ENCODE data around the gene OPA1. TPM values are rescaled to one million over a fixed set of nuclear protein-coding genes. Genes with fewer than 3 reads are reported as not detected.

OPA1 gene
- total RNA-seq, 2 experiments from 2014 or later: 56.1 to 57.6 TPM

- Histone ChIP-seq H3K36me3 (ENCODE audit: insufficient read depth, low read length) (no peaks in the 10 kb centered on the region), H3K27ac (ENCODE audit: low read depth in 1 of 2, low read length in 2 of 2) (no peak overlapping the region), H3K27me3 (ENCODE audit: control insufficient read depth in 1 of 2, insufficient read depth in 2 of 2, low read length in 2 of 2) (no peaks in the 10 kb centered on the region), H3K4me3 (ENCODE audit: low read length) (no peak overlapping the region), H3K9me3 (ENCODE audit: control insufficient read depth in 1 of 2, insufficient read depth in 1 of 2, low read length in 2 of 2) (peaks cover 13 to 21% of the 10 kb centered on the region in 2 experiments), H3K4me1 (ENCODE audit: insufficient read depth, low read length) (peaks cover 8% of the 10 kb centered on the region)
- ChIA-PET CTCF (no interaction called here), POLR2A (no interaction called here)
- TF ChIP-seq CTCF (IDR thresholded peaks at IDR 0.05): no peak
- H3K4me3 Mint-ChIP-seq: no peak overlapping the region
- no peak for ATAC-seq (ENCODE audit: poor library complexity)
- intact Hi-C loops (cut with DNase I, micrococcal nuclease): no loop called here
- peaks cover 7% of the 10 kb centered on the region for H3K36me3 Mint-ChIP-seq (ENCODE audit: low read depth)
- no peak overlapping the region for H3K27ac Mint-ChIP-seq
- no peaks in the 10 kb centered on the region for H3K27me3 Mint-ChIP-seq
- DNase-seq: no peak
- H3K9me3 Mint-ChIP-seq: peaks cover 8% of the 10 kb centered on the region
- H3K4me1 Mint-ChIP-seq (ENCODE audit: low read depth): peaks cover 14% of the 10 kb centered on the region
Measured at GRCh38 chr3:193711964-193712598, 119.1 kb downstream of the OPA1 start.

- Mint-ChIP-seq H3K36me3 (ENCODE audit: low read depth) (peaks cover 7% of the 10 kb centered on the region), H3K27ac (no peak overlapping the region), H3K9me3 (peaks cover 8% of the 10 kb centered on the region), H3K4me3 (no peak overlapping the region), H3K4me1 (ENCODE audit: low read depth) (peaks cover 14% of the 10 kb centered on the region), H3K27me3 (no peaks in the 10 kb centered on the region)
- no peak for TF ChIP-seq CTCF (IDR thresholded peaks at IDR 0.05)
- Histone ChIP-seq H3K9me3 (ENCODE audit: control insufficient read depth in 1 of 2, insufficient read depth in 1 of 2, low read length in 2 of 2) (peaks cover 13 to 22% of the 10 kb centered on the region in 2 experiments), H3K4me1 (ENCODE audit: insufficient read depth, low read length) (peaks cover 8% of the 10 kb centered on the region), H3K36me3 (ENCODE audit: insufficient read depth, low read length) (no peaks in the 10 kb centered on the region), H3K4me3 (ENCODE audit: low read length) (no peak overlapping the region), H3K27ac (ENCODE audit: low read depth in 1 of 2, low read length in 2 of 2) (no peak overlapping the region), H3K27me3 (ENCODE audit: control insufficient read depth in 1 of 2, insufficient read depth in 2 of 2, low read length in 2 of 2) (no peaks in the 10 kb centered on the region)
- ATAC-seq (ENCODE audit: poor library complexity) (no peak), DNase-seq (no peak)
- POLR2A ChIA-PET: no interaction called here
- CTCF ChIA-PET: no interaction called here
- intact Hi-C loops (cut with DNase I, micrococcal nuclease): no loop called here
Measured at GRCh38 chr3:193712938-193713337, 119.9 kb downstream of the OPA1 start.

GRCh38 chr3:193714523-193715137, 121.6 kb downstream of the OPA1 start:
- H3K27me3 Mint-ChIP-seq: no peaks in the 10 kb centered on the region
- ChIA-PET POLR2A (no interaction called here), CTCF (no interaction called here)
- H3K4me1 Mint-ChIP-seq (ENCODE audit: low read depth): peaks cover 14% of the 10 kb centered on the region
- no peaks in the 10 kb centered on the region for H3K36me3 ChIP-seq (ENCODE audit: insufficient read depth, low read length)
- H3K4me3 Mint-ChIP-seq: no peak overlapping the region
- H3K4me3 ChIP-seq (ENCODE audit: low read length): no peak overlapping the region
- peaks cover 8% of the 10 kb centered on the region for H3K9me3 Mint-ChIP-seq
- no peak for TF ChIP-seq CTCF (IDR thresholded peaks at IDR 0.05)
- peaks cover 8% of the 10 kb centered on the region for H3K4me1 ChIP-seq (ENCODE audit: insufficient read depth, low read length)
- intact Hi-C loops (cut with DNase I, micrococcal nuclease): no loop called here
- H3K9me3 ChIP-seq (ENCODE audit: control insufficient read depth in 1 of 2, insufficient read depth in 1 of 2, low read length in 2 of 2): peaks cover 13 to 22% of the 10 kb centered on the region in 2 experiments
- peaks cover 7% of the 10 kb centered on the region for H3K36me3 Mint-ChIP-seq (ENCODE audit: low read depth)
- H3K27me3 ChIP-seq (ENCODE audit: control insufficient read depth in 1 of 2, insufficient read depth in 2 of 2, low read length in 2 of 2): no peaks in the 10 kb centered on the region
- no peak overlapping the region for H3K27ac Mint-ChIP-seq
- H3K27ac ChIP-seq (ENCODE audit: low read depth in 1 of 2, low read length in 2 of 2): no peak overlapping the region
- DNase-seq: no peak
- no peak for ATAC-seq (ENCODE audit: poor library complexity)

All from CD4-positive, alpha-beta T cell (primary cell).